Mesothelial cell of epicardium (in vitro differentiated cells): ENCODE measurements around the gene NID2. TPM values are rescaled to one million over a fixed set of nuclear protein-coding genes. Genes with fewer than 3 reads are reported as not detected.

Experiments
- DNase-seq, 2 experiments: peaks; one replicate each; pipeline ENCODE4 v3.0.0; 2021; ENCODE audit warnings: low spot score in 2 of 2; ENCODE audit not compliant: unreplicated experiment in 2 of 2
- H3K27ac Mint-ChIP-seq: 2 replicates; pipeline ENCODE4 v1.8.0; 2021; ENCODE audit warnings: mixed read lengths
- H3K27me3 Mint-ChIP-seq: 2 replicates; pipeline ENCODE4 v1.8.0; 2021; ENCODE audit warnings: low read depth, mixed read lengths
- H3K36me3 Mint-ChIP-seq: 2 replicates; pipeline ENCODE4 v1.8.0; 2021; ENCODE audit warnings: mixed read lengths
- H3K4me1 Mint-ChIP-seq: 2 replicates; pipeline ENCODE4 v1.8.0; 2021; ENCODE audit warnings: mixed read lengths
- H3K4me3 Mint-ChIP-seq: 2 replicates; pipeline ENCODE4 v1.8.0; 2021; ENCODE audit warnings: mild to moderate bottlenecking, moderate library complexity, mixed read lengths
- H3K9me3 Mint-ChIP-seq: 2 replicates; pipeline ENCODE4 v1.8.0; 2021; ENCODE audit warnings: mixed read lengths
- total RNA-seq: library from RNA; stranded (reverse); gene quantifications from 3 replicates; pipeline ENCODE4 v1.2.1, GENCODE V29; 2021
- TF ChIP-seq, protein P1 (sequence below): fragments of 200-600 bp; sonication (generic); IDR thresholded peaks from one replicate; pipeline ENCODE4 v1.5.0; 2021; ENCODE audit warnings: antibody characterized with exemption; ENCODE audit not compliant: unreplicated experiment

Gene NID2
- total RNA-seq, 1 donor from 2014 or later = 120 TPM

DNA sequence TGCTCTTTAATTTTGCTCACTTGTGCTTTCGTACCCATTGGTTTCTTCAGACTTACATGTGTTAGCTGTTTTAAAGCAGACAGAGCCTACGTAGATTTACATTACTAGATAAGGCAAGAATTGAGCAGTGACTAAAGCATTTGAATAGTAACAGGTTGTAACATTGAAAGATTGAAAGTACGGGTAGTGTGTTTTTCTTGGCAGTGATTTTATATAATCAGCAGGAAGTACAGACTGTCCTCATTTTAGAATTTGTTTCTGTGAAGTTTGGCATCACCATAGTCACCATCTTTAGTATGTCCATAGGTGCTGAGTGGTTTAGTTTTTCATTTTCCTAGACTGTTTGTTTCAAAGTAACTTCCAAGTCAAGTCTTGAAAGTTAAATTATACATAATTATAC is 65.5 kb downstream of the NID2 start:
- Mint-ChIP-seq H3K27me3 (no peaks in the 10 kb centered on the region), H3K27ac (no peak overlapping the region), H3K9me3 (no peaks in the 10 kb centered on the region), H3K36me3 (peaks cover 43% of the 10 kb centered on the region), H3K4me1 (no peaks in the 10 kb centered on the region), H3K4me3 (no peak overlapping the region)
- no peak for DNase-seq
- TF ChIP-seq, protein P1, sequence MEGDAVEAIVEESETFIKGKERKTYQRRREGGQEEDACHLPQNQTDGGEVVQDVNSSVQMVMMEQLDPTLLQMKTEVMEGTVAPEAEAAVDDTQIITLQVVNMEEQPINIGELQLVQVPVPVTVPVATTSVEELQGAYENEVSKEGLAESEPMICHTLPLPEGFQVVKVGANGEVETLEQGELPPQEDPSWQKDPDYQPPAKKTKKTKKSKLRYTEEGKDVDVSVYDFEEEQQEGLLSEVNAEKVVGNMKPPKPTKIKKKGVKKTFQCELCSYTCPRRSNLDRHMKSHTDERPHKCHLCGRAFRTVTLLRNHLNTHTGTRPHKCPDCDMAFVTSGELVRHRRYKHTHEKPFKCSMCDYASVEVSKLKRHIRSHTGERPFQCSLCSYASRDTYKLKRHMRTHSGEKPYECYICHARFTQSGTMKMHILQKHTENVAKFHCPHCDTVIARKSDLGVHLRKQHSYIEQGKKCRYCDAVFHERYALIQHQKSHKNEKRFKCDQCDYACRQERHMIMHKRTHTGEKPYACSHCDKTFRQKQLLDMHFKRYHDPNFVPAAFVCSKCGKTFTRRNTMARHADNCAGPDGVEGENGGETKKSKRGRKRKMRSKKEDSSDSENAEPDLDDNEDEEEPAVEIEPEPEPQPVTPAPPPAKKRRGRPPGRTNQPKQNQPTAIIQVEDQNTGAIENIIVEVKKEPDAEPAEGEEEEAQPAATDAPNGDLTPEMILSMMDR = no peak

DNA sequence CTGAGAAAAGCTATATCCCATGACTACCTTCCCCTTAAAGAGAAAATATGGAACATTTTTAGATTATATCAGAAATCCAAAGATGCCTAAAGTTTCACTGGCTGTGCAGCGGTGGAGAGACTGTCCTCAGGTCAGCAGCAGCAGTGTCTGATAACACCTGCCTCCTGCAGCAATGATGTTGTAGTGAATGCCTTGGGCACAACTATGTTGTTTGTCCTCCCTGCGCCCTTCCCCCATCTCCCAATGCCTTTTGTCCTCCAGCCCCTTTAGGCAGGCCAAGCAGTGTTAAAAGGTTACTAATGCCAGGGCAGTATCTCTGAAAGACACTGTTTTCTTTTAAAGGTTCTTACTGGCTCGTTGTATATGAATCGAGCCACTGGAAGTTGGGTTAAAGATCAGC is 66.3 kb downstream of the NID2 start:
- no peak for DNase-seq
- peaks cover 37% of the 10 kb centered on the region for H3K36me3 Mint-ChIP-seq
- no peaks in the 10 kb centered on the region for H3K27me3 Mint-ChIP-seq
- no peak overlapping the region for H3K27ac Mint-ChIP-seq
- H3K9me3 Mint-ChIP-seq = no peaks in the 10 kb centered on the region
- H3K4me3 Mint-ChIP-seq = no peak overlapping the region
- no peaks in the 10 kb centered on the region for H3K4me1 Mint-ChIP-seq
- TF ChIP-seq, protein P1 = no peak

DNA sequence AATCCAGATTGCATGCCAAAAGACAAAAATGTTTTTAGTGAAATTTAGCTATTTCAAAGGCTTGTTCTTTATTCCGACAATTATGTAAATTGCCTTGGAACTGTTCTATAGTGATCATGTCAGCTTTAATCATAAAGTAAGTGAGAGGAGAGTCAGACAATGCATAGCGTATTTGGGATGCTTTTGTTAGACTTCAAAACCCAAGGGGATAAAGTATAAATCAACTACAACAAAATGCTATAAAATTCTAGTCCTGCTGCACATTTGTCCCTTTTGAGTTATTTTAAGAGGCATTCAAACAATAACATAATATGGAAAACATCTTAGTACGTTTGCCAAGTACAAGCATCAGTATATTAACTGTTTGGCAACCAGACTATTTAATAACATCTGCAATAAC is 68.2 kb downstream of the NID2 start:
- H3K27ac Mint-ChIP-seq = no peak overlapping the region
- no peak for DNase-seq
- H3K36me3 Mint-ChIP-seq = peaks cover 26% of the 10 kb centered on the region
- H3K9me3 Mint-ChIP-seq = no peaks in the 10 kb centered on the region
- H3K4me1 Mint-ChIP-seq = no peaks in the 10 kb centered on the region
- TF ChIP-seq, protein P1 = no peak
- no peak overlapping the region for H3K4me3 Mint-ChIP-seq
- H3K27me3 Mint-ChIP-seq = no peaks in the 10 kb centered on the region

DNA sequence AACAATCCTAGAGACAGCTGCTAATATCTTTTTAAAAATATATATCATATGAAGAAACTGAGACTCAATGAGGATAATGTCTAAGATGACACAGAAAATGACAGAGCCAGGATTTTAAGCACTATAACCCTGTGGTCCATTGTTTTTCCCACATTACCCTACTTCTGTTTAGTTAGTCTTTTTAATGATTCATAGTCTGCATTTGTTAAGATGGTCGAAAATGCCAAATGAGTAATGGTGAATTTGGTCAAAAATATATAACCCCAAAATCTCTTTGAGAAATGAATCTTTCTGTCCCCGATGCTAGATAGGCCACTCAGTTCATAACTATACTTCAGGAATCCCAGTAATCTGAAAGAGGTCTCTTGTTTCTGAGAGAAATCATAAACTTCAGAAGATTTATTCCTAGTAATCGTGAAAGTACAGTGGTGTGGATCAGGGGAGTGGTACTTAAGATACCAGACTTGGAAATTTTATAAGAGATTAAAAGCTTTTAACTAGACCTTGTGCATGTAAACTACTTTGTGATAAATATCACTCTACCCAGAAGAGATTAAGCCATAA is 68.8 kb downstream of the NID2 start:
- no peak for DNase-seq
- H3K4me3 Mint-ChIP-seq = no peak overlapping the region
- H3K9me3 Mint-ChIP-seq = no peaks in the 10 kb centered on the region
- peaks cover 21% of the 10 kb centered on the region for H3K36me3 Mint-ChIP-seq
- TF ChIP-seq, protein P1 = no peak
- no peak overlapping the region for H3K27ac Mint-ChIP-seq
- H3K27me3 Mint-ChIP-seq = no peaks in the 10 kb centered on the region
- no peaks in the 10 kb centered on the region for H3K4me1 Mint-ChIP-seq

DNA sequence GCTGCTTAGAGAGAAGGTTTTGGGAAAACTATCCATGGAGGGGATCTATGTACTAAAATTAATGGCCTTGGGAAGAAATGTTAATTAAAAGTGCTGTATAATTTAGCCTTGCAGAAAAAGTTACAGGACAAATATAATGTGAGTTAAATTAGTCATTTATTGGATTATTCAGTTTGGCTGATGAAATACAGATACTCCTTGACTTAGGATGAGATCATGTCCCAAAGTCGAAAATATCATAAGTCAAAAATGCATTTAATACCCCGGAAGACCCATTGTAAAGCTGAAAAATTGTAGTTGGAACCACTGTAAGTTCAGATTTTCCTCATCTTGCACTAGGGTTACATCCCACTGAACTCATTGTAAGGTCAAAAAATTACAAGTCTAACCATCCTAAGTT is 69.8 kb downstream of the NID2 start:
- Mint-ChIP-seq H3K27ac (no peak overlapping the region), H3K27me3 (no peaks in the 10 kb centered on the region), H3K36me3 (peaks cover 19% of the 10 kb centered on the region)

More for the DNA sequence above, 69.8 kb downstream of the NID2 start:
- no peak overlapping the region for H3K4me3 Mint-ChIP-seq
- H3K9me3 Mint-ChIP-seq = no peaks in the 10 kb centered on the region
- DNase-seq = no peak
- TF ChIP-seq, protein P1 = no peak
- H3K4me1 Mint-ChIP-seq = no peaks in the 10 kb centered on the region
